DMS114 treated with DMSO at 0.1 percent for 48 hours (cell line): Measurements from ENCODE around the gene TBC1D22A.

Source experiments
- DNase-seq: peaks from one replicate; lab custom pipeline; 2025; ENCODE audit not compliant: unreplicated experiment; lab: John Stamatoyannopoulos, UW

TBC1D22A gene

DNA sequence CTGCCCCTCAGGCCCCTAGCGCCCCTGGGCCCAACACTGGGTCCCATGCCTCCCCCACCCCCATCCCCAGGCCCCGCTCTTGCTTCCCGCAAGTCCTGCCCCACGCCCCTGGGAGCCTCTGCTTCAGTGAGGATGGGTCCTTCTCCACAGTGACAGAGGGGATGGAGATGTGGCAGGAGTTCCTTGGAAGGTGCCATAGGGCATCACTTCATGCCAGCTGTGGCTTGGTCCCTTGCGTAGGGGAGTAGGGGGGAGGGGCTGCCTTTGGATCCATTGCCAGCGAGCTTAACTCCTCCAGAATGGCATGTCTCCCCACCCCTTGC lies 9.5 kb upstream of the TBC1D22A start:
- no peak for DNase-seq

DNA sequence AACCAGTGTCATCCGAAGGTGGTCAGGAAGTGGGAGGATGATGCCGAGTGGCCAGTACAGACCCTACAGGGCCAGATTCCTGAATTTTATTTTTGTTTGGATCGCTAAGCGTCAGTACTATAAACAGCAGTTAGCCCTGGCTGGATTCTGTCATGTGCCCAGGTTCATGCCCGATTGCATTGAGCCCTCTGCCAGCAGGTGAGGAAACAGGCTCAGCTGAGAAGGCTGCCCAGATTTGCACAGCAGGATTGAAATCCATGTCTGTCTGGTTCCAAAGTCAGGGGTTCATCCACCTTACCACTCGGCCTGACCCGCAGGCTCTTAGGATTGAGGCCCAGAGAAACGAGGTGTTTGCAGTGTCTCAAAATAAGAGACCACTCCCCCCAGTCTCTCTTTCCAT lies 9.1 kb upstream of the TBC1D22A start:
- DNase-seq: no peak

DNA sequence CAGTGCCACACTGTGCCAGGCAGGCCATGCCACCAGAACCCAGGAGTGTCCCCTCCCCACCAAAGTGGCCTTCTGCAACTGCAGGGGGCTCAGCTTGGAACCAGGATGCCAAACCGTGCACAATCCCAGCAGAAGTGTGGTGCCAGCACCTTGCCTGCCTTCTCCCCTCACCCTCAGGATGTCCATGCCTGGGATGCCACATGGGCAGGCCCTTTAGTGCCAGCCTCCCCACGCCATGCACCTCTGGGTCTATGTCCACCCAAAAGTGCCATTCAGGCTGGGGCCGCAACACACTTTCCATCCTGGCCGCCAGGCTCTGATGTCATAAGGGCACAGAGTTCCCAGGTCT lies 8.7 kb upstream of the TBC1D22A start:
- DNase-seq: no peak

DNA sequence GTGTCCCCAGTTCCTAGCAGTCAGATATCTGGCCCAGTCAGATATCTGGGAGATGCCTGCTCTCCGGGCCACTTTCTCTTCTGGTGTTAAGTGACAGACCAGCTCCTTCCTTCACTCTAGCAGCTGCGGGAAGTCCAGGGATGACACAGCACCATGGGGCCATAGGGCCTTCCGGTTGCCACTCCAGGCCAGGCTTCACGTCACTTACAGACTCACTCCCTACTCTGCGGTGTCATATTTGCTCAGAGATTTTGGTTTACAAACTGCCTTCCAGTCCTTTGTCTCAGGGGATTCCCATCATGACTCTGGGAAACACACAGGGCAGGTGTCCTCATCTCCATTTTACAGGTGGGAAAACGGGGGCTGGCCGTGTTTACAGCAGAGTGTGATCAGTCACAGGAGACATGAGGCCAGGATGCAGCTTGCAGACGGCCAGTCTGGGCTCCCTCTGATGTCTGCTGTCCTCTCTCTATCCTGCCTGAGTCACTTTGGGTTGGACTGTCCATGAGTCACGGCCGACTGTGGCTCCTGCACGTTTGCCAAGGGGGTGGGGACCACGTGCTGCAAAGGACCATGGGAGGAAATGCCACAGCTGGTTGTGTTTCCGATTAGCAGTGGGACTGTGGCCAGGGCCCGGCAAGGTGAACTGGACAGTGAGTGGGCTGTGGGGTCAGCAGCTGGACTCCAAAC lies 8.2 kb upstream of the TBC1D22A start:
- no peak for DNase-seq

DNA sequence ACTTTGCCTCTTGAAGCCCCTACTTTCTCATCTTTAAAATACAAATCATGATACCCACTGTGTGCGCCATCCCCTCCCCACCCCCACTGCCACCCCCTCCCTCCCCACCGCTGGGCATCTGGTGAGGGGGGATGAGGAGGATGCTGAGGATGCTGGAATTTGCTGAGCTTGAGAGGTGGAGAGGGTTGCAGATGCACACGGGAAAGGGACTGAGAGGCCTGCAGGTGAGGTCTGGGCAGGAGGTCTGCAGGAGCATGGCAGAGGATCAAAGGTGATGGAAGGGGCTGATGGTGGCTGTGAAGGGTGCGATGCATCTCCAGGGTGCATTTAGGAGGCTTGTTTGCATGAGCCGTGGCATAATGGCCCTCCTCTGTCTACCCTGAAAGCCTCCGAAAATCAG lies 7.6 kb upstream of the TBC1D22A start:
- DNase-seq: no peak

DNA sequence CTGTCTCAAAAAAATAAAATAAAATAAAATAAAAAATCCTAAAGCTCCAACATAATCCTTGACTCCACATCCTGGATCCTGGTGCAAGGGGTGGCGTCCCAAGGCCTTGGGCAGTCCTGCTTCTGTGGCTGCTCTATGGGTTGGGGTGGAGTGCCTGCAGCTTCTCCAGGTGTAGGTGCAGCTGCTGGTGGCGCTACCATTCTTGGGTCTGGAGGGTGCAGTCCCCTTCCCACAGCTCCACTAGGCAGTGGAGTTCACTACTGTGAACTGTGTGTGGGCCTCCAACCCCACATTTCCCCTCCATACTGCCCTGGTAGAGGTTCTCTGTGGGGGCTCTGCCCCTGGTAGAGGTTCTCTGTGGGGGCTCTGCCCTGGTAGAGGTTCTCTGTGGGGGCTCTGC lies 6.9 kb upstream of the TBC1D22A start:
- no peak for DNase-seq

DNA sequence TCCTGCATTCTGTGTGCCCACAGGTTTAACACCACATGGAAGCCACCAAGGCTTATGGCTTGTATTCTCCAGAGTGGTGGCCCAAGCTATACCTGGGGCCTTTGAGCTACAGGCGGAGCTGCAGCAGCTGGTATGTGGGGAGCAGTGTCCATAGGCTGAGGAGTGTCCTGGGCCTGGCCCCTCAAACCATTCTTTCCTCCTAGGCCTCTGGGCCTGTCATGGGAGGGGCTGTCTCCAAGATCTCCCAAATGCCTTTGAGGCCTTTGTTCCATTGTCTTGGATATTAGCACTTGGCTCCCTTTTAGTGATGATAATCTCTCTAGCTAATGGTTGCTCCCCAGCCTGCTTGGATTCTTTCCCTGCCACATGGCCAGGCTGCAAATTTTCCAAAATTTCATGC lies 6.4 kb upstream of the TBC1D22A start:
- no peak for DNase-seq

DNA sequence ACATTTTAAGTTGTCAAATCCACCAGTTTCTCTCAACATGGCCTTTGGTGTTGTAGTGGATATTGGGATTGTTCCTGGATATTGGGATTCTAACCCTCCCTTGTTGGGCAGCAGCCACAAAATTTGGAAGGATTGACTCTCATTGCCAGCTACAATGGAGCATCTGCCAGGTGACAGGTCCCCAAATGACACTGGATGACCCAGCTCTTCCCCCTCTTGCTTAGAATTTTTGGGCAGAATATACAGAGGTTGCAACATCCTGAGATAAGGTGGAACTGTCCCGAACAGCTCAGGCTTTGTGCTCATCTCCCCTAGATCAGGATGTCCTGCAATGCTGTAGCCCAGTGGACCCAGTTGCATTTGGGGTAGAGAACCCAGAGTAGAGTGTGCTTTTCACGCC lies 5.3 kb upstream of the TBC1D22A start:
- DNase-seq: no peak

DNA sequence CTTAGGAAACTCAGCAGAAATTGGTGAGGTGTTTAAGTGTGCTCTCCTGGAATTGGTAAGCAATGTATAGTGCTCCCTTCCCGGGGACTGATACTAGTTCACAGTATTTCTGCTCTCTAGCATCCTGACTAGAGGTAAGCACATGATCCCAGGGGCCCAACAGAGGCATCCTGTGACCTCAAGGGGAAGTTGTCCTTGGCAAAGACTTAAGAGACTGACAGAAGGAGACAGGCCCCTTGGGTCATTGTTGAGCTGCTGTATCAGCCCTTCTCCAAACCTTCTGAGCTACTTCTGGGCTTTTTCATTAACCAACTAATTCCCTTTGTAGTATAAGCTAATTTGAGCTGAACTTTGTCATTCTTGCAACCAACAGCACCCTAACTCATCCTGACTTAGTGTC lies 4.3 kb upstream of the TBC1D22A start:
- DNase-seq: no peak

DNA sequence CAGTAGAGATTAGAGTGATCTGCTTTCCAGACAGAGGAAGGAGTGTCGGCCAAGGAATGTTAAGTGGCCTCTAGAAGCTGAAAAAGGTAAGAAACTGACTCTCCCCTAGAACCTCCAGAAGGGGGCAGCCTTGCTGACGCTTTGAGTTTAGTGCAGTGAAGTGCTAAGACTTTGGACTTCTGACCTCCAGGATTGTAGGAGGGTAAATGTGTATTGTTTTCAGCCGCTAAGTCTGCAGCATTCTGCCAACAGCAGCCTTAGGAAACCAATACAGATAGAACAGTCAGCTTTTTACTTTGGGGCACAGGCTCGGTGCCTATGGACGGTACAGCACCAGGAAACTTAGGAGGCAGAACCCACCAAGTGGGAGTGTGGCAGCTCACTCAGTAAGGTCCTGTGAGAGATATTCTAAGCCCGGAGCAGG lies 3.6 kb upstream of the TBC1D22A start:
- no peak for DNase-seq

DNA sequence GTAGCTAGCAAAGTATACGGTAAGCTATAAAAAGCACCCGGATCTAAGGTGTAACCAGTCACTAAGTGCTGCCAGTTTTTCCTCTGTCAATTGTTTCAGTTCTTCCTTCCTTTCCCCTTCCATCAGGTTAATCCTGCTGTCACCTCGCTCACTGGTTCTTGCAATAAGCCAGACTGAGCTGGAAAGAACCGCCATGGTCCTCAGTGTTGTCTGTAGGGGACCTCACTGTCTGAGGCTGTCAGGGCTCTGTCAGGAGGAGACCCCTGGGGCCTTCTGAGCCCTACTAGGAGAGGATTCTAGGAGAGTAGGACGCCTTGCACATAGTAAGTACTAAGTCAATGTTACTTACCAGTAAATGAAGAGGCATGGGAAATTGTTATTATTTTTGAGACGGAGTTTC lies 1.4 kb upstream of the TBC1D22A start:
- DNase-seq: no peak

DNA sequence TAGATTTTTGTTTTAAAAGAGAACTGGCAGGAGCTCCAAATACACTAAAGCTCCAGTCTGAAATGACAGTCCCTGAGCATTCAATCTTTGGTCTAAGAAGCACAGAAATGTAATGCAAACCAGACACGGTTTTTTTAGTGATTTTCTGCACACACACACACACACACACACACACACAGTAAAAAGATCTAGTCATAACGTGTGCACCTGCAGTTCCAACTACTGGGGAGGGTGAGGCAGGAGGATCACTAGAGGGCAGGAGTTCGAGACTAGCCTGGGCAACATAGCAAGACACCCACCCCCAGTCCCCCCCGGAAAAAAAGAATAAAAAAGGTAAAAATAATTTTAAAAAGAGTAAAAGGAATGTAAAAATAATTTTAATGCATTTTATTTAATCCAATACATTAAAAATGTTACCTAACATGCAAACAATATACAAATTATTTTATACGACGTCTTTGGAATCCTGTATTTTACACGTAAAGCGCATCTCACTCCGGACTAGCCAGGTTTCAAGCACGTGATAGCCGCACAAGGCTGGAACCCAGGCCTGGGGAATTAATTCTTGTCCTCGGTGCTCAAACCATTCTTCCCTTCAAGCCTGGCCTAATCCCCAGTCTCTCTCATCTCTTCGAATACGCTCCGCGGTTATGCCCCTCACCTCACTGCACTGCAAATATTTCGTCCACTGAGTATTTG lies 762 bp upstream of the TBC1D22A start:
- no peak for DNase-seq

DNA sequence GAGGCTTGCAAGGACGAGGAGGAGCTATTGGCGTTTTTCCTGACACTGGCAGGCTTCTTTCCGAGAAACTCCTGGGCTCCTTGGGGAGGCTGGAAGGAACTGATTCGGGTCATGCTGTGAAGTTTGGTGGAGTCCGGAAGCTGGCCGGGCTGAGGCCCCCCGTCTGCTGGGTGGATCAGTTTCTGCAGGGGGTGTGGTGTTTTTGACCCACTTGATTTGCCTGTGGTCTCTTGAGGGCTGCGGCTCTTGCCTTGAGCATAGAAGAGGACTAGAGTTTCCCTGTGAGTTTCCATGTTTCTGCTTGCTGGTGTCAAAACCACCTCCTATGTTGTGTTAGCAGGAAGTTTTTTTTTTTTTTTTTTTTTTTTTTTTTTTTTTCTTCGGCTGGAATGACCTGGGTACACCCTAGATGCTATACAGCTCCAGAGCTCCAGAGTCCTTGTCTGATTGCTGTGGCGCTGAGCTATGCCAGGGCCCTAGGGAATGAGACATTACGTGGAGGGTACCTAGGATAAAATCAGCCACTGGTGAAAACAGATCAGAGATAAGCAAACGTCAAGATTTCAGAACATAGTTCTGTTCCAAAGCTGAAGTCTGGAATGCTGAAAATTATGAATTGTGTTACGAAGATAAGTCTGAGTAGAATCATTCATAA lies 728 bp downstream of the TBC1D22A start:
- no peak for DNase-seq

DNA sequence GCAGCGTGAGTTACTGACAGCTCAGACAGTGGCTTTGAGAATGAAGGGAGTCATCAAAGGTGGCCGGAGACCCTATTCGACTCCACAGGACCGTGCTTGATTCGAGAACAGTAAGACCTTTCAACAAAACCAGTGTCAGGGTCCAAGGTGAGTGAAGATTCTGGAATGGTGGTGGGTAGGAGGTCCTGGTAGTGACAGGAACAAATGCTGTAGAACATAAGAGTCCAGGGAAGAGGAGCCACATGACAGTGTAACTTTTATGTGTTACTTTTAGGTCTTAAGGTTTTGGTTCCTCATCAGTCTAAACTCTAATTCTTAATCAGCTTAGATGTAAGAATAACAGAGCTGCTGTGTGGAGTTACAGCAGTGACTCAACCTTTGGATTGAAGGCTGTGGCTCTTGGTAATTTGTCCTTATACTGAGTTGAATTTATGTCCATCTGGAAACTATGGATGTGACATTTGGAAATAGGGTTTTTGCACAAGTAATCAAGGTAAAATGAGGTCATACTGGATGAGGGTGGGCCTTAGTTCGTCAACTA lies 1.8 kb downstream of the TBC1D22A start:
- DNase-seq: no peak

DNA sequence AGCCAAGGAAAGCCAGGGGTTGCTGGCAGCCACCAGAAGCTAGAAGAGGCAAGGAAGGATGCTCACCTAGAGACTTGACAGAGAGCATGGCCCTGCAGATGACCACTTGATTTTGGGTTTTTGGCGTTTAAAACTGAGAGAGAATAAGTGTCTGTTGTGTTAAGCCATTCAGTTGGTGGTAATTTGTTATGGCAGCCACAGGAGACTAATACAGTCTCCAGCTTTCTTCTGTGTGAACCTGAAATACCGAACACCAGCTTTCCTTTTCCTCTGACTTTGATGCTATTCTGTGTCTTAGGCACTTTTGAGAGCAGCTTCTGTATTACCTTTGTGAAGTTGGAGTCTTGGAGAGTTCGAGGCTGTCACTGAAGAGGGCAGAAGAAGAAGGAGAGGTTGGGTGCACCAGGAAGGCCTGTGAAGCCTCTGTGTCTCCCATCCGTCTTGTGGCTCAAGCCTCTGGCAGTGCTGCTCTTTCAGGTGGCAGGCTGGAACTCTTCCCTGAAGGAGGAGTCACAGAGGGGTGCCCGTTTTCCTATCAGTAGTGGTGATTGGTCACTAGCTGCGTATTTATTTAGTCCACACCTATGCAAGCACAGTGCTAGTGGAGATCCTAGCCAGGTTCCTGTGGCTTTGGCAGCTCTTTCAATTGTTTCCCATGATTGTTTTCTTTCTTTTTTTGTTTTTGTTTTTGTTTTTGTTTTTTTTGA lies 2.5 kb downstream of the TBC1D22A start:
- DNase-seq: no peak

DNA sequence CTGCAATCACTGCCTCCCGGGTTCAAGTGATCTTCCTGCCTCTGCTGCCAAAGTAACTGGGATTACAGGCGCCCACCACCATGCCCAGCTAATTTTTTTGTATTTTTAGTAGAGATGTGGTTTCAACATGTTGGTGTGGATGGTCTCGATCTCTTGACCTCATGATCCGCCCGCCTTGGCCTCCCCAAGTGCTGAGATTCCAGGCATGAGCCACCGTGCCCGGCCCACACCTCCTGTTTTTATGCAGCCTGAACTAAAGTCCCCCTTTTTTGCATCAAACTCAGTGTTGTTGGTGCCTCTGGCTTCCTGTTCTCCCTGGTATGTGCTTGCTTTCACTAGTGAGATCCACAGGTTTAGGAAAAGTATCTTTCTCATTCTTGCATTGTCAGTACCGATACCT lies 4.2 kb downstream of the TBC1D22A start:
- no peak for DNase-seq

DNA sequence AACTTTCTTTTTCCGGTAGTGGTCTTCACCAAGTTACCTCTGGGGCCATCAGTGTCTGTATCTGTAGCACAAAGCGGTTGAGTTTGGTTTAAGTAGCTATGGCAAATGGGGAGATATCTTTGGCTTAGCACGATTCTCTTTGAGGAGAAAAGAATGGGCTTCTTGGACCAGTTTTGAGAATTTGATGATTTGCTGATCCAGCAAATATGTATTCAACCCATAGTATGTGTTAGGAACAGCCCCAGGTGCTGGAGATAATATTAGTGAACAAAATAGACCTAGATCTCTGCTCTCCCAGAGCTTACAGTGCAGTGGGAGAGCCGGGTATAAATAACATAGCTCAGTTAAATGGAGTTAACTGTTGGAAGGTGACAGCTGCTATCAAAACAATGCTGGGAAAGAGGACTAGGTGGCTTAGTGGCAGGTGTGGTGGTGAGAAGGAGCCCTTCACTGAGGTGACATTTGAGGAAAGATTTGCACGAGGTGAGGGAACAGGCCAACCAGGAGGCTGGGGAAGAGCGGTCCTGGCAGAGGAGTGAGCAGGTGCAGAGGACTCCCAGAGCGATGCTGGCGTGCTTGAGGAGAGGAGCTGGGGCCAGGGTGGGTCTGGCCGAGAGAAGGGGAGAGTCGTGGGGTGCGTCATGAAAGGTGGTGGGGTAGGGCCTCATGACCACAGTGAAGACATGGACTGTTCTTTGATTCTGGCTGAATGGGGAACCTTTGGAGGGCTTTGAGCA lies 5.0 kb downstream of the TBC1D22A start:
- no peak for DNase-seq

DNA sequence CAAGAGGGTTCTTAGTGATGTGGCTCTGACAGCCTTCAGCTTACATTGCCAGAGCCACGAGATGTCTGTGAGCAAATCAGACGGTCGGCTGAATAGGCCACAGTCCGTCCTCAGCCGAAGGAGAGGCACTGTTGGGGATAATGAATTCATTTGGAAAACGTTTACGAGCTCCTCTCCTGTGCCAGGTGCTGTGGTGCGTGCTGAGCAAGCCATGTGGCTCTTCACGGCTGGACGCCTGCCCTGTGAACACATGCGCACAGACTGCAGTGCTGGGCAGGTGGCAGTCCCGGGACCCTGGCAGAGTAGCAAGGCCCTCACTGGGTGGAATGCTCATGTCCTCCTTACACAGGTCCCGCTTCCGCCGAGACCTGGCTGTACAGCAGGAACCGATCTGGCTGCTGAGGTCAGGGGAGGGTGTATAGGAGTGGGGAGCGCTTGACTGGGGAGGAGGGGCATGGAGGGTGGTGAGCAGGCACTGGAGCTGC lies 6.8 kb downstream of the TBC1D22A start:
- DNase-seq: no peak

DNA sequence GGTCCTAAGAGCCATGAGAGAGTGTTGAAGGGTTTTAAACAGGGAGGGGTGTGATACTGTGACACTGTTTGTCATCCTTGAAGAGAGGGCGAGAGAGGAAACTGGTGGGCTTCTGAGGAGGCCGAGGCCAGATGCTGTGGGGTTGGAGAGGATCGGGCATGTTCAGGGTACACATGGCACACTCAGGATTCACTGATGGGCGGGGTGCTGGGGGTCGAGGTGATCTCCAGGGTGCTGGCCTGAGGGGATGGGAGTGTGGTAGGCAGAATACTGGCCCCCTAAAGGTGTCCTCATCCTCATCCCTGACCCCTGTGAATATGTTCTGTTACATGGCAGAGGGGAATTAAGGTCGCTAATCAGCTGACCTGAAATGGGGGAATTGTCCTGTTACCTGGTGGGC lies 7.3 kb downstream of the TBC1D22A start:
- no peak for DNase-seq

DNA sequence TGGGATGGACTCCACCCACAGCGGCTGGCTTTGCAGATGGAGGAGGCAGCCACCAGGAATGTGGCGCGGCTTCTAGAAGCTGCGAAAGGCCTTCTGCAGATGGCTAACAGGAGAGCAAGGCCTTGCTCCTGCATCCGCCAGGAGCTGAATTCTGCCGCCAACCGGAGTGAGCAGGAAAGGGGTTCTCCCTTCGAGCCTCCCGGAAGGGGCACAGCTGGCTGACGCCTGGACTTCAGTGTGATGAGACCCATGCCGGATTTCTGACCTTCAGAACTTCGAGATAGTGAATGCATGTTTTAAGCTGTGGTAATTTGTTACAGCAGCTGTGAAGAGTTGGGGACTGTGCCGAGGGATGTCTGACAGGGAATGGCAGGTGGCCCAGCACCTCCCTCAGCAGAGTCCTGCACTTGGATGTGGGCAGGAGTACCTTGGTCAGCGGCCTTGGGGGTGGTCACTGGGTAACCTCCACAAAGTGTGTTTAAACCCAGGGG lies 7.7 kb downstream of the TBC1D22A start:
- no peak for DNase-seq

DNA sequence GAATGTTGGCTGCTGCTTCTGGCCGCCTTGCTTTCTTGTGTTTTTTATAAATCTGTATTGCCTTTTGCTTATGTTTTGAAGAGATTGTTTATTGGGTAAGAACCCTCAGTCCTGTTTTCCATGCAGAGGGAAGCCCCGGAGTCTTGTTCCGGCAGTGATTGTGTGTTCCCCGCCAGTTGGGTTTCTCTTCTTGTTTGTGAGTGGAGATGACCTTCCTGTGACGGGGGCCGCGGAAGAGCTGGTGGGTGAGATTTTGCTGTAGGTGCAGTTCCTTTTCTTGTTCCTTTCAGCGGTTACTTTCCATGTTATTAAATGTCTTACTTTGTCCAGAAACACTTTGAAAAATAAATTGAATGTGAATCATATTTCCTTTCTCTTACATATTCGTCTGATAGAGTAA lies 8.3 kb downstream of the TBC1D22A start:
- no peak for DNase-seq
